Neural progenitor cell (in vitro differentiated cells): Measurements from ENCODE around the gene SUSD1.

Experiments
- CTCF ChIP-seq: fragments of 200-600 bp; sonication (generic); IDR thresholded peaks from 2 replicates; pipeline ENCODE4 v1.5.1; 2017; ENCODE audit warnings: antibody characterized with exemption, mild to moderate bottlenecking
- EZH2 ChIP-seq: fragments of 200-600 bp; sonication (generic); IDR thresholded peaks from 2 replicates; pipeline ENCODE4 v1.6.1; 2017; ENCODE audit warnings: antibody characterized with exemption, mild to moderate bottlenecking, moderate library complexity
- EZH2phosphoT487 ChIP-seq: fragments of 200-600 bp; sonication (generic); IDR thresholded peaks from 2 replicates; pipeline ENCODE4 v1.6.1; 2017; ENCODE audit warnings: antibody characterized with exemption

DNA sequence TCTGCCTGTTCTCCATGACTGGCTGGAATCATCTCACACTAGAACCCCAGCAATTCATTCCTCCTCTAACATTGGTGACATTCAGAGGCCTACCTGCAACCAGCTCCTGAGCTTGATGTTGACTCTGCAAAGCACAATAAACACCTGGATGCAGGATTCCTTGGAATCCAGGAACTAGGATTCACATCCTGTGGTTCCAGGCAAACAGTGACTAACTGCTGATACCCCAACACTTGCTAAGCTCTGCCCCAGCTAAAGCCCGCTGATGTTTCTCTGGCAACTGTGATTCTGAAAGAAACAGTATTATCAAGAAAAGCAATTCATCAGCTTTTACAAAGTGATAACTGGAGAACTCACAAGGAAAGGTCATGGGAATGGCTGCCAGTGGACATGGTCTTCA, 29.2 kb downstream of the SUSD1 start:
- TF ChIP-seq EZH2, result no peak
- TF ChIP-seq CTCF, result no peak
- no peak for TF ChIP-seq EZH2phosphoT487
